GM20000 (cell line): ENCODE data around the gene CLDN11.

Source experiments
- DNase-seq: peaks from one replicate; pipeline ENCODE4 v3.0.0; 2012; ENCODE audit warnings: low spot score
- CTCF ChIP-seq: IDR thresholded peaks from 2 replicates; pipeline ENCODE4 v1.5.1; 2012; ENCODE audit warnings: mild to moderate bottlenecking, control low read depth; ENCODE audit errors: extremely low read depth, missing control alignments

The CLDN11 gene

GRCh38 chr3:170428095-170428494 lies 9.4 kb downstream of the CLDN11 start:
- TF ChIP-seq CTCF: no peak
- no peak for DNase-seq

- no peak for DNase-seq
- no peak for TF ChIP-seq CTCF
Observed at GRCh38 chr3:170429050-170429449, 10.4 kb downstream of the CLDN11 start.

- no peak for DNase-seq
Observed at GRCh38 chr3:170431054-170431453, 12.4 kb downstream of the CLDN11 start.

GRCh38 chr3:170432416-170432815 lies 13.7 kb downstream of the CLDN11 start:
- no peak for TF ChIP-seq CTCF

More at GRCh38 chr3:170431054-170431453, 12.4 kb downstream of the CLDN11 start:
- TF ChIP-seq CTCF: no peak

GRCh38 chr3:170436697-170437096 lies 18.0 kb downstream of the CLDN11 start:
- TF ChIP-seq CTCF: no peak
- no peak for DNase-seq

More at GRCh38 chr3:170432416-170432815, 13.7 kb downstream of the CLDN11 start:
- no peak for DNase-seq

GRCh38 chr3:170437176-170437575 lies 18.5 kb downstream of the CLDN11 start:
- TF ChIP-seq CTCF: no peak
- no peak for DNase-seq

GRCh38 chr3:170437696-170438407 lies 19.2 kb downstream of the CLDN11 start:
- TF ChIP-seq CTCF: no peak
- DNase-seq: no peak
